ENCODE results near the gene MIER1.

The MIER1 gene

GRCh38 chr1:66933887-66934700 lies 9.3 kb downstream of the MIER1 start:
- H3K9me3 ChIP-seq (ENCODE audit: insufficient read depth, low read length, severe bottlenecking) = no peaks in the 10 kb centered on the region
- H3K4me1 ChIP-seq (ENCODE audit: insufficient read depth, low read length) = peaks cover 61% of the 10 kb centered on the region
- H3K79me2 ChIP-seq (ENCODE audit: insufficient read depth, low read length) = peaks cover 98% of the 10 kb centered on the region
- peak overlapping the region; percentile 79 for H3K4me2 ChIP-seq (ENCODE audit: insufficient read depth, low read length)
- H3K27ac ChIP-seq (ENCODE audit: low read length) = peak overlapping the region; percentile 48
- H4K20me1 ChIP-seq (ENCODE audit: insufficient read depth, low read length) = peaks cover 48% of the 10 kb centered on the region
- DNase-seq (no peak), ATAC-seq (ENCODE audit: insufficient read depth, low read depth) (no peak)
- H3K27me3 ChIP-seq (ENCODE audit: insufficient read depth, low read length, poor library complexity) = no peaks in the 10 kb centered on the region
- H3K4me3 ChIP-seq (ENCODE audit: low read depth in 1 of 2, low read length in 2 of 2) = peak overlapping the region; percentile 5 to 97; a peak in 2 of 4 replicates
- TF ChIP-seq EZH2 (IDR thresholded peaks at IDR 0.05; ENCODE audit: borderline replicate concordance, low read depth, low read length, severe bottlenecking) (no peak), CTCF (IDR thresholded peaks at IDR 0.05; ENCODE audit: borderline replicate concordance, extremely low read depth, low read length, poor library complexity, severe bottlenecking) (no peak)
- peak overlapping the region; percentile 25 for H3K9ac ChIP-seq (ENCODE audit: low read depth, low read length)
- no peak overlapping the region for H2AFZ ChIP-seq (ENCODE audit: low read depth, low read length)
- no peaks in the 10 kb centered on the region; the same call in 1 of the 2 replicates for H3K36me3 ChIP-seq (ENCODE audit: insufficient read depth, low read length)

- Histone ChIP-seq H2AFZ (ENCODE audit: low read depth, low read length) (no peak overlapping the region), H3K4me3 (ENCODE audit: low read depth in 1 of 2, low read length in 2 of 2) (no peak overlapping the region), H4K20me1 (ENCODE audit: insufficient read depth, low read length) (peaks cover 61% of the 10 kb centered on the region), H3K4me2 (ENCODE audit: insufficient read depth, low read length) (no peak overlapping the region), H3K9ac (ENCODE audit: low read depth, low read length) (no peak overlapping the region), H3K27me3 (ENCODE audit: insufficient read depth, low read length, poor library complexity) (no peaks in the 10 kb centered on the region), H3K36me3 (ENCODE audit: insufficient read depth, low read length) (peaks cover 22% of the 10 kb centered on the region; the same call in 1 of the 2 replicates), H3K79me2 (ENCODE audit: insufficient read depth, low read length) (peaks cover 100% of the 10 kb centered on the region), H3K9me3 (ENCODE audit: insufficient read depth, low read length, severe bottlenecking) (no peaks in the 10 kb centered on the region), H3K4me1 (ENCODE audit: insufficient read depth, low read length) (peaks cover 38% of the 10 kb centered on the region), H3K27ac (ENCODE audit: low read length) (no peak overlapping the region)
- no peak for DNase-seq
- no peak for TF ChIP-seq CTCF (IDR thresholded peaks at IDR 0.05; ENCODE audit: borderline replicate concordance, extremely low read depth, low read length, poor library complexity, severe bottlenecking)
- no peak for TF ChIP-seq EZH2 (IDR thresholded peaks at IDR 0.05; ENCODE audit: borderline replicate concordance, low read depth, low read length, severe bottlenecking)
- ATAC-seq (ENCODE audit: insufficient read depth, low read depth) = no peak
Measured at GRCh38 chr1:66937529-66938234, 12.9 kb downstream of the MIER1 start.

- no peak for DNase-seq
- H3K4me2 ChIP-seq (ENCODE audit: insufficient read depth, low read length) = no peak overlapping the region
- H3K9me3 ChIP-seq (ENCODE audit: insufficient read depth, low read length, severe bottlenecking) = no peaks in the 10 kb centered on the region
- H2AFZ ChIP-seq (ENCODE audit: low read depth, low read length) = no peak overlapping the region
- no peaks in the 10 kb centered on the region for H3K27me3 ChIP-seq (ENCODE audit: insufficient read depth, low read length, poor library complexity)
- no peak overlapping the region for H3K4me3 ChIP-seq (ENCODE audit: low read depth in 1 of 2, low read length in 2 of 2)
- H3K9ac ChIP-seq (ENCODE audit: low read depth, low read length) = no peak overlapping the region
- peaks cover 25% of the 10 kb centered on the region for H3K36me3 ChIP-seq (ENCODE audit: insufficient read depth, low read length)
- TF ChIP-seq EZH2 (IDR thresholded peaks at IDR 0.05; ENCODE audit: borderline replicate concordance, low read depth, low read length, severe bottlenecking) (no peak), CTCF (IDR thresholded peaks at IDR 0.05; ENCODE audit: borderline replicate concordance, extremely low read depth, low read length, poor library complexity, severe bottlenecking) (no peak)
- H4K20me1 ChIP-seq (ENCODE audit: insufficient read depth, low read length) = peaks cover 59% of the 10 kb centered on the region
- H3K4me1 ChIP-seq (ENCODE audit: insufficient read depth, low read length) = peaks cover 28% of the 10 kb centered on the region
- peak; percentile 58; the same call in 2 of the 3 replicates for ATAC-seq (ENCODE audit: insufficient read depth, low read depth)
- no peak overlapping the region for H3K27ac ChIP-seq (ENCODE audit: low read length)
- H3K79me2 ChIP-seq (ENCODE audit: insufficient read depth, low read length) = peaks cover 100% of the 10 kb centered on the region
Measured at GRCh38 chr1:66938613-66939012, 13.8 kb downstream of the MIER1 start.

Measured in DND-41 (cell line).